HEK293 (cell line): Measurements from ENCODE around the gene RAB6C.
"Not testable (repeated sequence)": the region's sequence is repeated elsewhere in the genome, so short reads cannot be mapped to it uniquely, and the experiment has no call there.

Source experiments
- SP3 ChIP-seq: fragments of 450-650 bp; formaldehyde crosslinking; IDR thresholded peaks from 2 replicates; pipeline ENCODE4 v1.5.1; 2016; ENCODE audit warnings: missing biosample characterization, missing genetic modification characterization
- ZNF10 ChIP-seq: fragments of 450-650 bp; formaldehyde crosslinking; IDR thresholded peaks from 2 replicates; pipeline ENCODE4 v1.5.1; 2017; ENCODE audit warnings: missing biosample characterization, missing genetic modification characterization
- ZNF292 ChIP-seq: fragments of 450-650 bp; formaldehyde crosslinking; IDR thresholded peaks from 2 replicates; pipeline ENCODE4 v1.5.1; 2016; ENCODE audit warnings: low read depth, missing biosample characterization, missing genetic modification characterization, borderline replicate concordance
- TF ChIP-seq, protein P1 (sequence below): fragments of 450-650 bp; formaldehyde crosslinking; IDR thresholded peaks from 2 replicates; pipeline ENCODE4 v1.5.1; 2016; ENCODE audit warnings: missing biosample characterization, missing genetic modification characterization
- TF ChIP-seq, protein P2 (sequence below): fragments of 450-650 bp; formaldehyde crosslinking; IDR thresholded peaks from 2 replicates; pipeline ENCODE4 v1.5.1; 2016; ENCODE audit warnings: missing biosample characterization, missing genetic modification characterization
- TF ChIP-seq, protein P3 (sequence below): fragments of 450-650 bp; formaldehyde crosslinking; IDR thresholded peaks from 2 replicates; pipeline ENCODE4 v1.5.1; 2017; ENCODE audit warnings: missing biosample characterization, missing genetic modification characterization

DNA sequence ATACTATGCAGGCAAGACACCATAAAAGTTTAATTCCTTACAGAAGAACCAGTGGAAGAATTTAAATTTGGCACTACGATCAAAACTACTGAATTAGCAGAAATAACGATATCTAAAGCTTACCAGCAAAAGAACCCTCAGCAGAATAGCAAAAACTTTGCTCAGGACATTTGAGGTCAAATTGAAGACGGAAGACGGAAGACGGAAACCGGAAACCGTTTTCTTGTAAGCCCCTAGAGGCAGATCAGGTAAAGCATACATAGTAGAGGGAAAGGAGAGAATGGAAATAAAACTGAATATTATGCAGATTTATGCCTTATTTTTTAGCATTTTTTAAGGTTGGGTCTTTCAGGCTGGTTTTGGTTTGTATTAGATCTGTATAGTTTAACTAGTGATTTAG, 2.2 kb downstream of the RAB6C start:
- TF ChIP-seq, protein P1, sequence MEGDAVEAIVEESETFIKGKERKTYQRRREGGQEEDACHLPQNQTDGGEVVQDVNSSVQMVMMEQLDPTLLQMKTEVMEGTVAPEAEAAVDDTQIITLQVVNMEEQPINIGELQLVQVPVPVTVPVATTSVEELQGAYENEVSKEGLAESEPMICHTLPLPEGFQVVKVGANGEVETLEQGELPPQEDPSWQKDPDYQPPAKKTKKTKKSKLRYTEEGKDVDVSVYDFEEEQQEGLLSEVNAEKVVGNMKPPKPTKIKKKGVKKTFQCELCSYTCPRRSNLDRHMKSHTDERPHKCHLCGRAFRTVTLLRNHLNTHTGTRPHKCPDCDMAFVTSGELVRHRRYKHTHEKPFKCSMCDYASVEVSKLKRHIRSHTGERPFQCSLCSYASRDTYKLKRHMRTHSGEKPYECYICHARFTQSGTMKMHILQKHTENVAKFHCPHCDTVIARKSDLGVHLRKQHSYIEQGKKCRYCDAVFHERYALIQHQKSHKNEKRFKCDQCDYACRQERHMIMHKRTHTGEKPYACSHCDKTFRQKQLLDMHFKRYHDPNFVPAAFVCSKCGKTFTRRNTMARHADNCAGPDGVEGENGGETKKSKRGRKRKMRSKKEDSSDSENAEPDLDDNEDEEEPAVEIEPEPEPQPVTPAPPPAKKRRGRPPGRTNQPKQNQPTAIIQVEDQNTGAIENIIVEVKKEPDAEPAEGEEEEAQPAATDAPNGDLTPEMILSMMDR (tag by site-specific recombination) = not testable (repeated sequence)
- TF ChIP-seq, protein P2, sequence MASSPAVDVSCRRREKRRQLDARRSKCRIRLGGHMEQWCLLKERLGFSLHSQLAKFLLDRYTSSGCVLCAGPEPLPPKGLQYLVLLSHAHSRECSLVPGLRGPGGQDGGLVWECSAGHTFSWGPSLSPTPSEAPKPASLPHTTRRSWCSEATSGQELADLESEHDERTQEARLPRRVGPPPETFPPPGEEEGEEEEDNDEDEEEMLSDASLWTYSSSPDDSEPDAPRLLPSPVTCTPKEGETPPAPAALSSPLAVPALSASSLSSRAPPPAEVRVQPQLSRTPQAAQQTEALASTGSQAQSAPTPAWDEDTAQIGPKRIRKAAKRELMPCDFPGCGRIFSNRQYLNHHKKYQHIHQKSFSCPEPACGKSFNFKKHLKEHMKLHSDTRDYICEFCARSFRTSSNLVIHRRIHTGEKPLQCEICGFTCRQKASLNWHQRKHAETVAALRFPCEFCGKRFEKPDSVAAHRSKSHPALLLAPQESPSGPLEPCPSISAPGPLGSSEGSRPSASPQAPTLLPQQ (tag by site-specific recombination) = not testable (repeated sequence)
- TF ChIP-seq ZNF10, SP3, ZNF292 (tag by site-specific recombination): not testable (repeated sequence)
- TF ChIP-seq, protein P3, sequence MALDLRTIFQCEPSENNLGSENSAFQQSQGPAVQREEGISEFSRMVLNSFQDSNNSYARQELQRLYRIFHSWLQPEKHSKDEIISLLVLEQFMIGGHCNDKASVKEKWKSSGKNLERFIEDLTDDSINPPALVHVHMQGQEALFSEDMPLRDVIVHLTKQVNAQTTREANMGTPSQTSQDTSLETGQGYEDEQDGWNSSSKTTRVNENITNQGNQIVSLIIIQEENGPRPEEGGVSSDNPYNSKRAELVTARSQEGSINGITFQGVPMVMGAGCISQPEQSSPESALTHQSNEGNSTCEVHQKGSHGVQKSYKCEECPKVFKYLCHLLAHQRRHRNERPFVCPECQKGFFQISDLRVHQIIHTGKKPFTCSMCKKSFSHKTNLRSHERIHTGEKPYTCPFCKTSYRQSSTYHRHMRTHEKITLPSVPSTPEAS (tag by site-specific recombination) = not testable (repeated sequence)
